Uterus (tissue), 2 donors: ENCODE results near the gene PKDREJ.
"Not testable (repeated sequence)": the region's sequence is repeated elsewhere in the genome, so short reads cannot be mapped to it uniquely, and the experiment has no call there.

ENCODE experiments used
- POLR2A ChIP-seq, 2 donors: fragments of 450-650 bp; IDR thresholded peaks; one replicate each; pipeline ENCODE4 v1.6.1; 2016; ENCODE audit warnings: antibody characterized with exemption in 2 of 2, mild to moderate bottlenecking in 1 of 2, moderate library complexity in 1 of 2
- TF ChIP-seq, protein P1 (sequence below), 4 experiments: fragments of 200-600 bp in 2 of 4; fragments of 450-650 bp in 2 of 4; sonication (generic) in 2 of 4; IDR thresholded peaks; one replicate each; pipeline ENCODE4 v1.5.1; 2016 to 2019; ENCODE audit warnings: antibody characterized with exemption in 4 of 4, mild to moderate bottlenecking in 2 of 4, moderate library complexity in 1 of 4

- TF ChIP-seq POLR2A (IDR thresholded peaks at IDR 0.05), result not testable (repeated sequence)
- TF ChIP-seq, protein P1, sequence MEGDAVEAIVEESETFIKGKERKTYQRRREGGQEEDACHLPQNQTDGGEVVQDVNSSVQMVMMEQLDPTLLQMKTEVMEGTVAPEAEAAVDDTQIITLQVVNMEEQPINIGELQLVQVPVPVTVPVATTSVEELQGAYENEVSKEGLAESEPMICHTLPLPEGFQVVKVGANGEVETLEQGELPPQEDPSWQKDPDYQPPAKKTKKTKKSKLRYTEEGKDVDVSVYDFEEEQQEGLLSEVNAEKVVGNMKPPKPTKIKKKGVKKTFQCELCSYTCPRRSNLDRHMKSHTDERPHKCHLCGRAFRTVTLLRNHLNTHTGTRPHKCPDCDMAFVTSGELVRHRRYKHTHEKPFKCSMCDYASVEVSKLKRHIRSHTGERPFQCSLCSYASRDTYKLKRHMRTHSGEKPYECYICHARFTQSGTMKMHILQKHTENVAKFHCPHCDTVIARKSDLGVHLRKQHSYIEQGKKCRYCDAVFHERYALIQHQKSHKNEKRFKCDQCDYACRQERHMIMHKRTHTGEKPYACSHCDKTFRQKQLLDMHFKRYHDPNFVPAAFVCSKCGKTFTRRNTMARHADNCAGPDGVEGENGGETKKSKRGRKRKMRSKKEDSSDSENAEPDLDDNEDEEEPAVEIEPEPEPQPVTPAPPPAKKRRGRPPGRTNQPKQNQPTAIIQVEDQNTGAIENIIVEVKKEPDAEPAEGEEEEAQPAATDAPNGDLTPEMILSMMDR (IDR thresholded peaks at IDR 0.05), result not testable (repeated sequence)
Observed at GRCh38 chr22:46312848-46313247, 49.7 kb upstream of the PKDREJ start.
